ENCODE results near the gene CA10.

The CA10 gene

GRCh38 chr17:51759260-51759659 is 399.3 kb downstream of the CA10 start:
- DNase-seq = no peak

GRCh38 chr17:51751072-51751471 is 407.4 kb downstream of the CA10 start:
- no peak for DNase-seq

- DNase-seq = no peak
Observed at GRCh38 chr17:51748749-51749604, 409.5 kb downstream of the CA10 start.

GRCh38 chr17:51746421-51746820 is 412.1 kb downstream of the CA10 start:
- DNase-seq = no peak

GRCh38 chr17:51745993-51746392 is 412.5 kb downstream of the CA10 start:
- DNase-seq = no peak

- no peak for DNase-seq
Observed at GRCh38 chr17:51743477-51743876, 415.0 kb downstream of the CA10 start.

GRCh38 chr17:51742571-51742970 is 415.9 kb downstream of the CA10 start:
- no peak for DNase-seq

GRCh38 chr17:51741458-51741857 is 417.1 kb downstream of the CA10 start:
- DNase-seq = no peak

- no peak for DNase-seq
Observed at GRCh38 chr17:51740531-51740930, 418.0 kb downstream of the CA10 start.

- no peak for DNase-seq
Observed at GRCh38 chr17:51739245-51739886, 419.1 kb downstream of the CA10 start.

GRCh38 chr17:51736356-51736755 is 422.2 kb downstream of the CA10 start:
- no peak for DNase-seq

GRCh38 chr17:51734976-51735375 is 423.5 kb downstream of the CA10 start:
- DNase-seq = no peak

GRCh38 chr17:51734462-51734861 is 424.1 kb downstream of the CA10 start:
- no peak for DNase-seq

GRCh38 chr17:51733166-51733565 is 425.3 kb downstream of the CA10 start:
- DNase-seq = no peak

GRCh38 chr17:51731941-51732722 is 426.4 kb downstream of the CA10 start:
- DNase-seq = no peak

- DNase-seq = no peak
Observed at GRCh38 chr17:51730303-51731050, 428.0 kb downstream of the CA10 start.

GRCh38 chr17:51725185-51725584 is 433.3 kb downstream of the CA10 start:
- no peak for DNase-seq

- no peak for DNase-seq
Observed at GRCh38 chr17:51724043-51724580, 434.4 kb downstream of the CA10 start.

- no peak for DNase-seq
Observed at GRCh38 chr17:51722994-51723393, 435.5 kb downstream of the CA10 start.

GRCh38 chr17:51721730-51722129 is 436.8 kb downstream of the CA10 start:
- no peak for DNase-seq

GRCh38 chr17:51720439-51720838 is 438.1 kb downstream of the CA10 start:
- DNase-seq = no peak

- DNase-seq = no peak
Observed at GRCh38 chr17:51718983-51719382, 439.5 kb downstream of the CA10 start.

GRCh38 chr17:51711581-51711980 is 446.9 kb downstream of the CA10 start:
- DNase-seq = no peak

All from hippocampal formation (tissue), 2 donors.